GM18861 (cell line): Measurements from ENCODE around the gene CDKN2B.

Source experiments
- ATAC-seq: cut with Tn5 transposase; IDR thresholded peaks from one replicate; pipeline ENCODE4 v1.9.1; 2021; ENCODE audit not compliant: unreplicated experiment

The CDKN2B gene

GRCh38 chr9:22036866-22037626, 27.9 kb upstream of the CDKN2B start:
- ATAC-seq, result no peak

GRCh38 chr9:22035591-22036011, 26.5 kb upstream of the CDKN2B start:
- no peak for ATAC-seq

- ATAC-seq, result no peak
Observed at GRCh38 chr9:22033012-22033630, 24.0 kb upstream of the CDKN2B start.

- ATAC-seq, result no peak
Observed at GRCh38 chr9:22031655-22032411, 22.7 kb upstream of the CDKN2B start.

GRCh38 chr9:22030101-22030598, 21.0 kb upstream of the CDKN2B start:
- ATAC-seq, result peak; percentile 89

- no peak for ATAC-seq
Observed at GRCh38 chr9:22029231-22029630, 20.1 kb upstream of the CDKN2B start.

- no peak for ATAC-seq
Observed at GRCh38 chr9:22028394-22028793, 19.3 kb upstream of the CDKN2B start.

GRCh38 chr9:22026696-22027095, 17.6 kb upstream of the CDKN2B start:
- ATAC-seq, result no peak

- ATAC-seq, result no peak
Observed at GRCh38 chr9:22022396-22022795, 13.3 kb upstream of the CDKN2B start.

GRCh38 chr9:22010866-22011625, 1.9 kb upstream of the CDKN2B start:
- no peak for ATAC-seq

- ATAC-seq, result no peak
Observed at GRCh38 chr9:22009506-22009867, 382 bp upstream of the CDKN2B start.

GRCh38 chr9:22008384-22008716, 755 bp downstream of the CDKN2B start:
- no peak for ATAC-seq

- no peak for ATAC-seq
Observed at GRCh38 chr9:22005702-22006606, 3.2 kb downstream of the CDKN2B start.

GRCh38 chr9:22005021-22005701, 3.9 kb downstream of the CDKN2B start:
- no peak for ATAC-seq

GRCh38 chr9:22002038-22002437, 7.1 kb downstream of the CDKN2B start:
- ATAC-seq, result no peak

- no peak for ATAC-seq
Observed at GRCh38 chr9:21998026-21998425, 11.1 kb downstream of the CDKN2B start.

GRCh38 chr9:21997480-21997879, 11.6 kb downstream of the CDKN2B start:
- no peak for ATAC-seq

GRCh38 chr9:21996858-21997257, 12.2 kb downstream of the CDKN2B start:
- no peak for ATAC-seq

- ATAC-seq, result no peak
Observed at GRCh38 chr9:21996438-21996837, 12.7 kb downstream of the CDKN2B start.
